HG02623 (cell line): ENCODE data around the gene FNDC3B.

Experiments
- ATAC-seq: cut with Tn5 transposase; IDR thresholded peaks from one replicate; pipeline ENCODE4 v1.9.1; 2021; ENCODE audit warnings: moderate library complexity; ENCODE audit not compliant: unreplicated experiment

The FNDC3B gene

GRCh38 chr3:172376402-172376801 lies 337.0 kb downstream of the FNDC3B start:
- no peak for ATAC-seq

GRCh38 chr3:172376881-172377280 lies 337.5 kb downstream of the FNDC3B start:
- no peak for ATAC-seq

- no peak for ATAC-seq
Observed at GRCh38 chr3:172378439-172378838, 339.1 kb downstream of the FNDC3B start.

GRCh38 chr3:172379372-172379771 lies 340.0 kb downstream of the FNDC3B start:
- no peak for ATAC-seq

GRCh38 chr3:172380632-172381031 lies 341.3 kb downstream of the FNDC3B start:
- no peak for ATAC-seq

GRCh38 chr3:172383306-172383796 lies 344.0 kb downstream of the FNDC3B start:
- no peak for ATAC-seq

GRCh38 chr3:172384836-172385235 lies 345.5 kb downstream of the FNDC3B start:
- ATAC-seq = no peak

GRCh38 chr3:172387728-172388127 lies 348.4 kb downstream of the FNDC3B start:
- no peak for ATAC-seq

- no peak for ATAC-seq
Observed at GRCh38 chr3:172388412-172389078, 349.2 kb downstream of the FNDC3B start.

- ATAC-seq = no peak
Observed at GRCh38 chr3:172390792-172391191, 351.4 kb downstream of the FNDC3B start.

GRCh38 chr3:172391592-172392302 lies 352.4 kb downstream of the FNDC3B start:
- ATAC-seq = no peak

GRCh38 chr3:172394692-172395091 lies 355.3 kb downstream of the FNDC3B start:
- ATAC-seq = no peak

GRCh38 chr3:172396400-172396799 lies 357.0 kb downstream of the FNDC3B start:
- no peak for ATAC-seq

GRCh38 chr3:172397716-172398405 lies 358.5 kb downstream of the FNDC3B start:
- no peak for ATAC-seq

GRCh38 chr3:172398484-172398883 lies 359.1 kb downstream of the FNDC3B start:
- no peak for ATAC-seq

- no peak for ATAC-seq
Observed at GRCh38 chr3:172402090-172402489, 362.7 kb downstream of the FNDC3B start.

GRCh38 chr3:172402892-172403643 lies 363.7 kb downstream of the FNDC3B start:
- no peak for ATAC-seq

- ATAC-seq = no peak
Observed at GRCh38 chr3:172404237-172404962, 365.0 kb downstream of the FNDC3B start.

GRCh38 chr3:172405914-172406313 lies 366.5 kb downstream of the FNDC3B start:
- no peak for ATAC-seq

GRCh38 chr3:172407872-172408271 lies 368.5 kb downstream of the FNDC3B start:
- no peak for ATAC-seq
